HepG2 (cell line): ENCODE results near the gene TXNRD2. TPM values are rescaled to one million over a fixed set of nuclear protein-coding genes. Genes with fewer than 3 reads are reported as not detected.

Source experiments
- ATAC-seq: fragments of 200-7000 bp; cut with Tn5 transposase; 3 replicates; pipeline ENCODE4 v1.9.1; 2020; ENCODE audit warnings: mild to moderate bottlenecking, moderate library complexity
- BruUV-seq: library from RNA; stranded (reverse); fragments of 400-500 nt; replicated peaks from 2 replicates; lab custom pipeline; 2021; lab: Mats Ljungman, UMichigan
- CTCF ChIA-PET: fragments of 300-600 bp; formaldehyde crosslinking; extraction: SDS; loops from one replicate; lab custom pipeline; 2021; ENCODE audit warnings: low total read pairs, inconsistent platforms, low intra/inter-chr PET ratio; lab: Yijun Ruan, JAX
- POLR2A ChIA-PET: fragments of 350-600 bp; sonication (Branson Sonifier 250); formaldehyde crosslinking; loops from one replicate; lab custom pipeline; 2020; ENCODE audit warnings: antibody characterized with exemption, inconsistent platforms; lab: Yijun Ruan, JAX
- DNase-seq: peaks from one replicate; pipeline ENCODE4 v3.0.0-alpha.2; 2015; ENCODE audit warnings: low spot score
- FAIRE-seq: peaks from 3 replicates; lab custom pipeline; 2011; peaks lifted over from hg19 to GRCh38; lab: Jason Lieb, UNC
- H2AFZ ChIP-seq: one replicate; pipeline ENCODE4 v1.6.1; 2011; ENCODE audit warnings: low read length, inconsistent platforms
- H3K27ac ChIP-seq: fragments of 300-600 bp; 3 replicates; pipeline ENCODE4 v1.8.0; 2011; ENCODE audit warnings: mixed run types, mild to moderate bottlenecking, mixed read lengths, low read length, inconsistent platforms; ENCODE audit not compliant: insufficient read depth; ENCODE audit errors: extremely low read length
- H3K27me3 ChIP-seq, 2 experiments: fragments of 200-600 bp in 1 of 2; 2 replicates in 1 of 2; 3 replicates in 1 of 2; pipeline versions ENCODE4 v1.6.0 to v1.8.0; 2011; ENCODE audit warnings: low read length in 2 of 2, mild to moderate bottlenecking in 2 of 2, moderate library complexity in 2 of 2, inconsistent platforms in 1 of 2; ENCODE audit not compliant: insufficient read depth in 2 of 2, control insufficient read depth in 1 of 2
- H3K36me3 ChIP-seq, 2 experiments: fragments of 200-600 bp in 1 of 2; replicated peaks in 1 of 2; 2 replicates in 1 of 2; 3 replicates in 1 of 2; pipeline versions ENCODE4 v1.5.1 to v1.8.0; 2011; ENCODE audit warnings: low read length in 2 of 2, inconsistent platforms in 1 of 2; ENCODE audit not compliant: insufficient read depth in 2 of 2, control insufficient read depth in 1 of 2
- H3K4me1 ChIP-seq: 2 replicates; pipeline ENCODE4 v1.5.1; 2012; ENCODE audit warnings: low read length, inconsistent platforms; ENCODE audit not compliant: insufficient read depth
- H3K4me2 ChIP-seq: 2 replicates; pipeline ENCODE4 v1.6.0; 2011; ENCODE audit warnings: low read depth, low read length, inconsistent platforms
- H3K4me3 ChIP-seq, 3 experiments: fragments of 200-600 bp in 1 of 3; sonication (generic), shearing (Covaris generic) in 1 of 3; replicated peaks in 1 of 3; 2 replicates each; pipeline ENCODE4 v1.5.1; 2011 to 2016; ENCODE audit warnings: low read length in 3 of 3, inconsistent platforms in 2 of 3, low read depth in 2 of 3, mild to moderate bottlenecking in 2 of 3, control low read depth in 1 of 3, mixed read lengths in 1 of 3; ENCODE audit not compliant: insufficient read depth in 1 of 3
- H3K79me2 ChIP-seq: one replicate; pipeline ENCODE4 v1.6.1; 2011; ENCODE audit warnings: low read length, inconsistent platforms; ENCODE audit not compliant: insufficient read depth
- H3K9ac ChIP-seq: 2 replicates; pipeline ENCODE4 v1.6.0; 2011; ENCODE audit warnings: mild to moderate bottlenecking, low read depth, low read length, inconsistent platforms; ENCODE audit not compliant: insufficient read depth
- H3K9me3 ChIP-seq: 2 replicates; pipeline ENCODE4 v1.5.1; 2012; ENCODE audit warnings: mild to moderate bottlenecking, low read length
- H4K20me1 ChIP-seq: 2 replicates; pipeline ENCODE4 v1.6.0; 2011; ENCODE audit warnings: inconsistent platforms, mild to moderate bottlenecking, low read length, moderate library complexity; ENCODE audit not compliant: insufficient read depth
- MATR3 ChIP-seq: sonication (generic); formaldehyde crosslinking; IDR thresholded peaks from 2 replicates; pipeline ENCODE4 v1.4.0; 2020; ENCODE audit warnings: missing genetic modification reagents
- RNF219 ChIP-seq: sonication (generic); formaldehyde crosslinking; IDR thresholded peaks from 2 replicates; pipeline ENCODE4 v1.5.0; 2020; ENCODE audit warnings: mild to moderate bottlenecking, missing genetic modification reagents
- TEAD3 ChIP-seq: optimal IDR thresholded peaks from 2 replicates; pipeline ENCODE3; 2016; ENCODE audit warnings: borderline replicate concordance
- ZBTB3 ChIP-seq: sonication (generic); formaldehyde crosslinking; IDR thresholded peaks from 2 replicates; pipeline ENCODE4 v1.4.0; 2020; ENCODE audit warnings: low read depth, mild to moderate bottlenecking, moderate library complexity, missing genetic modification reagents, borderline replicate concordance
- ZNF121 ChIP-seq: sonication (generic); formaldehyde crosslinking; IDR thresholded peaks from 2 replicates; pipeline ENCODE4 v1.5.0; 2020; ENCODE audit warnings: mild to moderate bottlenecking, missing genetic modification reagents
- ZNF703 ChIP-seq: sonication (generic); formaldehyde crosslinking; IDR thresholded peaks from 2 replicates; pipeline ENCODE4 v1.5.1; 2020; ENCODE audit warnings: missing genetic modification reagents, mild to moderate bottlenecking, moderate library complexity, borderline replicate concordance
- ZNF770 ChIP-seq: sonication (generic); formaldehyde crosslinking; IDR thresholded peaks from 2 replicates; pipeline ENCODE4 v1.5.0; 2020; ENCODE audit warnings: mild to moderate bottlenecking, missing genetic modification reagents
- WGBS: methylation state at CpG from one replicate; pipeline ENCODE4 v1.1.6; 2017; ENCODE audit warnings: low lambda C conversion rate; 5-methylcytosine and 5-hydroxymethylcytosine counted together
- in situ Hi-C: cut with HindIII; loops from 2 replicates; pipeline ENCODE4 v1.10.0; 2017; ENCODE audit warnings: low pct_unique_long_range_greater_than_20kb; ENCODE audit not compliant: extremely low pct_ligation_motif_present
- intact Hi-C: fragments of 100-400 bp; cut with micrococcal nuclease; formaldehyde crosslinking; loops from one replicate; pipeline ENCODE4 v1.10.0; 2022; ENCODE audit not compliant: unreplicated experiment
- polyA plus RNA-seq, 8 experiments: library from polyadenylated mRNA; depleted of rRNA in 3 of 8; stranded (reverse) in 7 of 8; unstranded in 1 of 8; fragments of >200 nt; fragmentation: Illumina TruSeq in 4 of 8; extraction: Trizol in 4 of 8; gene quantifications; 2 replicates each; pipeline versions ENCODE4 v1.2.1 to v1.2.3, GENCODE V29; 2011 to 2016; ENCODE audit warnings: low read depth in 4 of 8, missing spikeins in 1 of 8, mixed read lengths in 1 of 8; ENCODE audit not compliant: insufficient read depth in 1 of 8
- total RNA-seq, 5 experiments: library from RNA; depleted of rRNA; stranded (reverse); fragments of >200 nt; fragmentation: Illumina TruSeq; extraction: Trizol; gene quantifications; 2 replicates each; pipeline ENCODE4 v1.2.3, GENCODE V29; 2016; ENCODE audit warnings: low read depth in 1 of 5

The TXNRD2 gene
- total and polyA plus RNA-seq, 2 of the 13 experiments (the other 11 are each of a cell fraction or from before 2014, with no cell fraction given): 17.5 to 18.6 TPM

GRCh38 chr22:19932367-19933206 is 9.0 kb downstream of the TXNRD2 start (continued):
- TF ChIP-seq RNF219 (CRISPR knock-in tag) (no peak), TEAD3 (CRISPR knock-in tag) (no peak), ZBTB3 (CRISPR knock-in tag) (no peak), ZNF703 (CRISPR knock-in tag) (no peak)

- no peak for DNase-seq
- Histone ChIP-seq H4K20me1 (no peaks in the 10 kb centered on the region), H3K27ac (no peak overlapping the region), H3K4me3 (no peak overlapping the region), H3K27me3 (no peaks in the 10 kb centered on the region), H2AFZ (no peak overlapping the region), H3K9ac (no peak overlapping the region), H3K36me3 (0 out of 5 replicates have a peak, but pooled peaks cover 0 to 4% of the 10 kb centered on the region in 2 experiments), H3K4me2 (no peak overlapping the region), H3K4me1 (peaks cover 13% of the 10 kb centered on the region), H3K79me2 (no peaks in the 10 kb centered on the region), H3K9me3 (no peaks in the 10 kb centered on the region)
- POLR2A ChIA-PET: interaction anchor here (3.3 kb wide), 1 partner anchor 10 kb away, joined by 10 read pairs; the partner anchor contains the start of genes COMT and TXNRD2
- CTCF ChIA-PET: no interaction called here
- WGBS: 98% methylated on average over 8 of the region's 8 CpGs
- intact Hi-C loops (no loop called here), in situ Hi-C loops (no loop called here)
- BruUV-seq: no TSS peak
- ATAC-seq: no peak
- TF ChIP-seq ZNF770 (CRISPR knock-in tag) (peak; percentile 22; the same call in 1 of the 2 replicates), MATR3 (CRISPR knock-in tag) (no peak), ZNF121 (peak; percentile 57)
- FAIRE-seq: no peak
Observed at GRCh38 chr22:19931514-19931913, 10.1 kb downstream of the TXNRD2 start.
